ENCODE results near the gene PALLD. TPM values are rescaled to one million over a fixed set of nuclear protein-coding genes. Genes with fewer than 3 reads are reported as not detected.

Gene PALLD
- total RNA-seq, 2 donors from 2014 or later, result 705 to 752 TPM

GRCh38 chr4:168537571-168537970 is 40.7 kb downstream of the PALLD start:
- Histone ChIP-seq H3K27me3 (replicated peaks; ENCODE audit: insufficient read depth) (no peaks in the 10 kb centered on the region), H3K27ac (no peak overlapping the region), H3K4me1 (ENCODE audit: control insufficient read depth in 1 of 2, low read depth in 2 of 2) (no peaks in the 10 kb centered on the region), H3K4me3 (no peak overlapping the region), H3K9me3 (no peaks in the 10 kb centered on the region), H3K36me3 (no peaks in the 10 kb centered on the region)
- TF ChIP-seq CTCF (IDR thresholded peaks at IDR 0.05), result no peak
- DNase-seq (ENCODE audit: low spot score), result no peak
- no peak for ATAC-seq (ENCODE audit: insufficient number of reproducible peaks, low FRiP score, low read depth)

- Histone ChIP-seq H3K27me3 (replicated peaks; ENCODE audit: insufficient read depth) (no peaks in the 10 kb centered on the region), H3K36me3 (no peaks in the 10 kb centered on the region), H3K4me3 (no peak overlapping the region), H3K4me1 (ENCODE audit: control insufficient read depth in 1 of 2, low read depth in 2 of 2) (no peaks in the 10 kb centered on the region), H3K9me3 (no peaks in the 10 kb centered on the region), H3K27ac (no peak overlapping the region)
- DNase-seq (ENCODE audit: low spot score) (no peak), ATAC-seq (ENCODE audit: insufficient number of reproducible peaks, low FRiP score, low read depth) (no peak)
- TF ChIP-seq CTCF (IDR thresholded peaks at IDR 0.05), result no peak
Observed at GRCh38 chr4:168538632-168539031, 41.8 kb downstream of the PALLD start.

- Histone ChIP-seq H3K4me3 (no peak overlapping the region), H3K27me3 (replicated peaks; ENCODE audit: insufficient read depth) (no peaks in the 10 kb centered on the region), H3K36me3 (no peaks in the 10 kb centered on the region), H3K9me3 (no peaks in the 10 kb centered on the region), H3K4me1 (ENCODE audit: control insufficient read depth in 1 of 2, low read depth in 2 of 2) (no peaks in the 10 kb centered on the region), H3K27ac (no peak overlapping the region)
- DNase-seq (ENCODE audit: low spot score) (no peak), ATAC-seq (ENCODE audit: insufficient number of reproducible peaks, low FRiP score, low read depth) (no peak)
- no peak for TF ChIP-seq CTCF (IDR thresholded peaks at IDR 0.05)
Observed at GRCh38 chr4:168540086-168540485, 43.2 kb downstream of the PALLD start.

- H3K4me3 ChIP-seq, result no peak overlapping the region
- TF ChIP-seq CTCF (IDR thresholded peaks at IDR 0.05), result no peak
- H3K4me1 ChIP-seq (ENCODE audit: control insufficient read depth in 1 of 2, low read depth in 2 of 2), result no peaks in the 10 kb centered on the region
- no peak for ATAC-seq (ENCODE audit: insufficient number of reproducible peaks, low FRiP score, low read depth)
- H3K9me3 ChIP-seq, result no peaks in the 10 kb centered on the region
- no peaks in the 10 kb centered on the region for H3K36me3 ChIP-seq
- no peak for DNase-seq (ENCODE audit: low spot score)
- H3K27me3 ChIP-seq (replicated peaks; ENCODE audit: insufficient read depth), result no peaks in the 10 kb centered on the region
- H3K27ac ChIP-seq, result no peak overlapping the region
Observed at GRCh38 chr4:168540503-168541265, 43.8 kb downstream of the PALLD start.

- Histone ChIP-seq H3K9me3 (no peaks in the 10 kb centered on the region), H3K4me1 (ENCODE audit: control insufficient read depth in 1 of 2, low read depth in 2 of 2) (no peaks in the 10 kb centered on the region), H3K36me3 (no peaks in the 10 kb centered on the region), H3K4me3 (no peak overlapping the region), H3K27ac (no peak overlapping the region), H3K27me3 (replicated peaks; ENCODE audit: insufficient read depth) (no peaks in the 10 kb centered on the region)
- ATAC-seq (ENCODE audit: insufficient number of reproducible peaks, low FRiP score, low read depth), result no peak
- no peak for DNase-seq (ENCODE audit: low spot score)
- TF ChIP-seq CTCF (IDR thresholded peaks at IDR 0.05), result no peak
Observed at GRCh38 chr4:168541266-168541953, 44.6 kb downstream of the PALLD start.
